GM12801 (cell line): ENCODE data around the gene USP32.

Experiments
- TF ChIP-seq, protein P1 (sequence below): IDR thresholded peaks from one replicate; pipeline ENCODE4 v1.5.1; 2011; ENCODE audit warnings: control low read depth; ENCODE audit not compliant: insufficient read length; ENCODE audit errors: extremely low read depth

Gene USP32

GRCh38 chr17:60392042-60392844 is at the start of gene USP32:
USP32 (minus strand) TSS chr17:60392133; CDS start chr17:60391939, 194 bp downstream.
- TF ChIP-seq, protein P1, sequence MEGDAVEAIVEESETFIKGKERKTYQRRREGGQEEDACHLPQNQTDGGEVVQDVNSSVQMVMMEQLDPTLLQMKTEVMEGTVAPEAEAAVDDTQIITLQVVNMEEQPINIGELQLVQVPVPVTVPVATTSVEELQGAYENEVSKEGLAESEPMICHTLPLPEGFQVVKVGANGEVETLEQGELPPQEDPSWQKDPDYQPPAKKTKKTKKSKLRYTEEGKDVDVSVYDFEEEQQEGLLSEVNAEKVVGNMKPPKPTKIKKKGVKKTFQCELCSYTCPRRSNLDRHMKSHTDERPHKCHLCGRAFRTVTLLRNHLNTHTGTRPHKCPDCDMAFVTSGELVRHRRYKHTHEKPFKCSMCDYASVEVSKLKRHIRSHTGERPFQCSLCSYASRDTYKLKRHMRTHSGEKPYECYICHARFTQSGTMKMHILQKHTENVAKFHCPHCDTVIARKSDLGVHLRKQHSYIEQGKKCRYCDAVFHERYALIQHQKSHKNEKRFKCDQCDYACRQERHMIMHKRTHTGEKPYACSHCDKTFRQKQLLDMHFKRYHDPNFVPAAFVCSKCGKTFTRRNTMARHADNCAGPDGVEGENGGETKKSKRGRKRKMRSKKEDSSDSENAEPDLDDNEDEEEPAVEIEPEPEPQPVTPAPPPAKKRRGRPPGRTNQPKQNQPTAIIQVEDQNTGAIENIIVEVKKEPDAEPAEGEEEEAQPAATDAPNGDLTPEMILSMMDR, result no peak

DNA sequence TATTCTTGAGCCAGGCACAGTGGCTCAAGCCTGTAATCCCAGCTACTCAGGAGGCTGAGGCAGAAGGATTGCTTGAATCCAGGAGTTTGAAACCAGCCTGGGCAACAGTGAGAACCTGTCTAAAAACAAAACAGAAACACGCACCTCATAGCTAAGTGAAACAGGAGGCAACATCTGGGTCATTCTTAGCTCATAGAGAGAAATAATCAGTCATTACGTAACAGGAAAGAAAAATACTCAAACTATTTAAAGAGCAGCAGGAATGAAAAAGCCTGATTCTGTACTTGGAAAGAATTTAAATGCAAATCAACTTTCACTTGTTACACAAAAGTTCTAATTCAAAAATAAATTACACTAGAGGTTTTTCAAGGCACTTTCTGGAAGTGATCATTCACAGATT is 47.6 kb upstream of the USP32 start:
- TF ChIP-seq, protein P1, result no peak

DNA sequence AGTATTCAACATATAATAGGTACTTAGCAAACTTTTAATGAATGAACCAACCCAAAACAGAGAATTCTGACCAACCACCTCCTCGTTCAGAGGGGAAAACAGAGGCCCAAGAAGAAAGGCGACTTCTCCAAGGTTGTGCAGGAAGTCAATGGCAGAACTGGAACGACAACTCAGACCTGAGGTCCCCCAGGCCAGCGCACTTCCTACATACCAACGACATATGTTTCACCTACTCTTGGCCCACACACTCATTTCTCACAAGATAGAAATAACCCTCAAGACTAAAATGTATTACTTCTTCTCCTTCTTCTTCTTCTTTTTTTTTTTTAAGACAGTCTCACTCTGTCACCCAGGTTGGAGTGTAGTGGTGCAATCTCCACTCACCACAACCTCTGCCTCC is 44.7 kb upstream of the USP32 start:
- TF ChIP-seq, protein P1, result no peak

GRCh38 chr17:60435244-60436167 is 43.6 kb upstream of the USP32 start:
- TF ChIP-seq, protein P1, result no peak

GRCh38 chr17:60426596-60426995 is 34.7 kb upstream of the USP32 start:
- TF ChIP-seq, protein P1, result no peak

DNA sequence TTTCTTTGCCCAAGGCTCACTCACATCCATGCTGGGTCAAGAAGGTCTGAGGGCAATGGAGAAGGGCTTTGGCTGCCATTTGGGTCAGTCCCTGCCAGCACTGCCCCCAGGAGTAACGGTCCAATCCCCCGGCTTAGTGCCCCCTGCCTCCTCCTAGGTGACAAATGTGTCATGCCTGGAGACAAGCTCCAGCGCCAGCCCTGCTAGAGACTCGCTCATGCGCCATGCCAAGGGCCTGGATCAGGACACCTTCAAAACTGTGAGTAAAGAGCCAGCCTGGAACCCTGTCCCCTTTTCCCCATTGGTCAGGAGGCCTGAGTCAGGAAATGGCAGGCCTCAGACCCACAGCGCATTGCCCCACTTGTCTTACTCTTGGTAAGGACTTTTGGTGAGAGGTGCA is 33.7 kb upstream of the USP32 start:
- TF ChIP-seq, protein P1, result no peak

- TF ChIP-seq, protein P1, result no peak
Observed at GRCh38 chr17:60423865-60424264, 31.9 kb upstream of the USP32 start.
